ENCODE data around the gene AP2B1.

The AP2B1 gene

GRCh38 chr17:35627417-35627816 lies 40.3 kb downstream of the AP2B1 start:
- DNase-seq (ENCODE audit: low spot score) = no peak

- DNase-seq (ENCODE audit: low spot score) = no peak
Measured at GRCh38 chr17:35630530-35631148, 43.5 kb downstream of the AP2B1 start.

GRCh38 chr17:35641032-35641431 lies 53.9 kb downstream of the AP2B1 start:
- no peak for DNase-seq (ENCODE audit: low spot score)

- no peak for DNase-seq (ENCODE audit: low spot score)
Measured at GRCh38 chr17:35645923-35646322, 58.8 kb downstream of the AP2B1 start.

GRCh38 chr17:35651467-35651866 lies 64.3 kb downstream of the AP2B1 start:
- no peak for DNase-seq (ENCODE audit: low spot score)

GRCh38 chr17:35653619-35654361 lies 66.7 kb downstream of the AP2B1 start:
- no peak for DNase-seq (ENCODE audit: low spot score)

GRCh38 chr17:35655303-35655702 lies 68.2 kb downstream of the AP2B1 start:
- no peak for DNase-seq (ENCODE audit: low spot score)

- no peak for DNase-seq (ENCODE audit: low spot score)
Measured at GRCh38 chr17:35660902-35661301, 73.8 kb downstream of the AP2B1 start.

GRCh38 chr17:35664685-35665084 lies 77.6 kb downstream of the AP2B1 start:
- DNase-seq (ENCODE audit: low spot score) = no peak

GRCh38 chr17:35665662-35666061 lies 78.5 kb downstream of the AP2B1 start:
- DNase-seq (ENCODE audit: low spot score) = no peak

GRCh38 chr17:35666070-35666469 lies 78.9 kb downstream of the AP2B1 start:
- DNase-seq (ENCODE audit: low spot score) = no peak

- DNase-seq (ENCODE audit: low spot score) = no peak
Measured at GRCh38 chr17:35666967-35667532, 79.9 kb downstream of the AP2B1 start.

- DNase-seq (ENCODE audit: low spot score) = no peak
Measured at GRCh38 chr17:35668802-35669201, 81.7 kb downstream of the AP2B1 start.

- DNase-seq (ENCODE audit: low spot score) = no peak
Measured at GRCh38 chr17:35674552-35674951, 87.4 kb downstream of the AP2B1 start.

- no peak for DNase-seq (ENCODE audit: low spot score)
Measured at GRCh38 chr17:35676441-35676840, 89.3 kb downstream of the AP2B1 start.

- no peak for DNase-seq (ENCODE audit: low spot score)
Measured at GRCh38 chr17:35679007-35679682, 92.0 kb downstream of the AP2B1 start.

- DNase-seq (ENCODE audit: low spot score) = no peak
Measured at GRCh38 chr17:35683591-35683990, 96.5 kb downstream of the AP2B1 start.

- no peak for DNase-seq (ENCODE audit: low spot score)
Measured at GRCh38 chr17:35684055-35684802, 97.1 kb downstream of the AP2B1 start.

GRCh38 chr17:35692512-35693210 lies 105.5 kb downstream of the AP2B1 start:
- no peak for DNase-seq (ENCODE audit: low spot score)

GRCh38 chr17:35693662-35694061 lies 106.5 kb downstream of the AP2B1 start:
- DNase-seq (ENCODE audit: low spot score) = no peak

GRCh38 chr17:35694906-35695305 lies 107.8 kb downstream of the AP2B1 start:
- DNase-seq (ENCODE audit: low spot score) = no peak
